Measurements from ENCODE around the gene TSHZ1. TPM values are rescaled to one million over a fixed set of nuclear protein-coding genes. Genes with fewer than 3 reads are reported as not detected.

The TSHZ1 gene
- total RNA-seq, 2 experiments from 2014 or later, result 5.9 to 9.5 TPM

DNA sequence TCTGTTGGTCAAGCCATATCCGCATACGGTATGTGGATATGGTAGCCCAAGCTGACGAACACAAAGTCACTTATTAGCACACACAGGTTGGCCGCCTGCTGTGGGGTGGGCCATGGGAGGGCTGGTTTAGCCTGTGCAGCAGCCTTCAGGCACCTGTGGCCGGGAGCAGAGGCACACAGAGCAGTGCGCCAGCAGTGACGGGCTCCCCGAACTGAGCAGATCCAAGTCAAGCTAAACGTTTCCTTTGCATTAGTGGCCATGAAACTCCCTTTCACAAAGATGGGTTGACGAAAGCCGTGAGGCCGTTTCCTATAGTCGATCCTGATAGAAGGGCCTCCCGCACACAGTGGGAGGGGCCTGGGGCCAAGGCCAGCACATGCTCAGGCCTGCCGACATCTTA lies 72.1 kb downstream of the TSHZ1 start:
- Histone ChIP-seq H3K4me1 (ENCODE audit: insufficient read depth, low read length, poor library complexity, severe bottlenecking) (no peaks in the 10 kb centered on the region), H3K4me3 (ENCODE audit: low read depth, low read length, poor library complexity, severe bottlenecking) (no peak overlapping the region), H3K9me3 (ENCODE audit: low read length) (no peaks in the 10 kb centered on the region), H3K36me3 (ENCODE audit: insufficient read depth, low read length) (no peaks in the 10 kb centered on the region), H3K27ac (ENCODE audit: low read depth, low read length, poor library complexity, severe bottlenecking) (no peak overlapping the region), H3K9me2 (ENCODE audit: insufficient read depth, low read length) (no peaks in the 10 kb centered on the region), H4K20me1 (ENCODE audit: insufficient read depth, low read length) (no peaks in the 10 kb centered on the region), H3K79me2 (ENCODE audit: insufficient read depth, low read depth, low read length) (no peaks in the 10 kb centered on the region), H3K4me2 (ENCODE audit: low read length) (no peak overlapping the region), H2AFZ (ENCODE audit: low read length) (no peak overlapping the region)
- BruUV-seq (replicated peaks), result no TSS peak
- intact Hi-C loops (cut with micrococcal nuclease; ENCODE audit: unreplicated experiment), result no loop called here
- ChIA-PET CTCF (ENCODE audit: unreplicated experiment) (no interaction called here), POLR2A (no interaction called here)
- TF ChIP-seq, protein P1, sequence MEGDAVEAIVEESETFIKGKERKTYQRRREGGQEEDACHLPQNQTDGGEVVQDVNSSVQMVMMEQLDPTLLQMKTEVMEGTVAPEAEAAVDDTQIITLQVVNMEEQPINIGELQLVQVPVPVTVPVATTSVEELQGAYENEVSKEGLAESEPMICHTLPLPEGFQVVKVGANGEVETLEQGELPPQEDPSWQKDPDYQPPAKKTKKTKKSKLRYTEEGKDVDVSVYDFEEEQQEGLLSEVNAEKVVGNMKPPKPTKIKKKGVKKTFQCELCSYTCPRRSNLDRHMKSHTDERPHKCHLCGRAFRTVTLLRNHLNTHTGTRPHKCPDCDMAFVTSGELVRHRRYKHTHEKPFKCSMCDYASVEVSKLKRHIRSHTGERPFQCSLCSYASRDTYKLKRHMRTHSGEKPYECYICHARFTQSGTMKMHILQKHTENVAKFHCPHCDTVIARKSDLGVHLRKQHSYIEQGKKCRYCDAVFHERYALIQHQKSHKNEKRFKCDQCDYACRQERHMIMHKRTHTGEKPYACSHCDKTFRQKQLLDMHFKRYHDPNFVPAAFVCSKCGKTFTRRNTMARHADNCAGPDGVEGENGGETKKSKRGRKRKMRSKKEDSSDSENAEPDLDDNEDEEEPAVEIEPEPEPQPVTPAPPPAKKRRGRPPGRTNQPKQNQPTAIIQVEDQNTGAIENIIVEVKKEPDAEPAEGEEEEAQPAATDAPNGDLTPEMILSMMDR (conservative IDR thresholded peaks at IDR 0.05; ENCODE audit: low read length), result no peak
- no peak for TF ChIP-seq EZH2phosphoT487 (IDR thresholded peaks at IDR 0.05; ENCODE audit: borderline replicate concordance, low read depth, low read length)
- no peak for DNase-seq (ENCODE audit: low spot score)

DNA sequence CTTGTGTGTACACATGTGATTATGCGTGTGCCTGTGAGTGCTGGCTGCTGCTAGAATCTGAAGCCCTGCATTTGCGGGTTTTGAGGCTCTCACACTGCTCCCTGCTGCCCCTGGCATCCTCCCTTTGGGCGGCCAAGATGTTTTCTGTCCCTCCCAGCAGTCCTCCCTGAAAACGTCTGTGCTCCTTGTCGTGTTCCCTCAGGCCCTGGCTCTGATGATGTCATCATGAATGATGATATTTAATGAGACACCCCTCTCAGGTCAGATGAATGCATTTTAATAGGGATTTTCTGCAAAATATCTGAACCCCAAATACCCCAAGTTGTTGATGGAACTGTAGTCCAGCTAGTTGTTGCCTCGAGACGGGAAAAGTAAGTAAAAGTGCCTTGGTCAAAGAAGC lies 73.1 kb downstream of the TSHZ1 start:
- Histone ChIP-seq H3K4me2 (ENCODE audit: low read length) (no peak overlapping the region), H2AFZ (ENCODE audit: low read length) (no peak overlapping the region), H4K20me1 (ENCODE audit: insufficient read depth, low read length) (no peaks in the 10 kb centered on the region), H3K36me3 (ENCODE audit: insufficient read depth, low read length) (no peaks in the 10 kb centered on the region), H3K27ac (ENCODE audit: low read depth, low read length, poor library complexity, severe bottlenecking) (no peak overlapping the region), H3K79me2 (ENCODE audit: insufficient read depth, low read depth, low read length) (no peaks in the 10 kb centered on the region), H3K9me2 (ENCODE audit: insufficient read depth, low read length) (no peaks in the 10 kb centered on the region), H3K4me1 (ENCODE audit: insufficient read depth, low read length, poor library complexity, severe bottlenecking) (no peaks in the 10 kb centered on the region), H3K9me3 (ENCODE audit: low read length) (no peaks in the 10 kb centered on the region), H3K4me3 (ENCODE audit: low read depth, low read length, poor library complexity, severe bottlenecking) (no peak overlapping the region)
- no peak for DNase-seq (ENCODE audit: low spot score)
- POLR2A ChIA-PET, result no interaction called here
- TF ChIP-seq, protein P1 (conservative IDR thresholded peaks at IDR 0.05; ENCODE audit: low read length), result no peak
- TF ChIP-seq EZH2phosphoT487 (IDR thresholded peaks at IDR 0.05; ENCODE audit: borderline replicate concordance, low read depth, low read length), result no peak
- CTCF ChIA-PET (ENCODE audit: unreplicated experiment), result no interaction called here
- no TSS peak for BruUV-seq (replicated peaks)
- intact Hi-C loops (cut with micrococcal nuclease; ENCODE audit: unreplicated experiment), result no loop called here

DNA sequence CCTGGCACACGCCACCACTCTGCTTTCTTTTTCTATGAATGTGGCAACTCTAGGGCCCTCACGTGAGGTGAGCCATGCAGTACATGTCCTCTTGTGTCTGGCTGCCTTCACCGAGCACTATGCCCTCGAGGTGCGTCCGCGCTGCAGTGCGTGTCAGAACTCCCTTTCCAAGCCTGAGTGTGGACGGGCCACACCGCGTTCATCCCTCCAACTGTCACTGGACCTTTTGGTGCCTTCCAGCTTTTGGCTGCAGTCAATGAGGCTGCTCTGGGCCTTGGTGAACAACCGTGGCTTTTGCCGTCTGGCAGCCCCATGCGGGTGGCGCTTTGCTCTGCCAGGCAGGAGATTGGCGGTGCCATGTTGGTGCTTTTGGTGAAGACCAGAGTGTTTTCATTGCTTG lies 74.0 kb downstream of the TSHZ1 start:
- no peak overlapping the region for H2AFZ ChIP-seq (ENCODE audit: low read length)
- H3K79me2 ChIP-seq (ENCODE audit: insufficient read depth, low read depth, low read length), result no peaks in the 10 kb centered on the region
- no peaks in the 10 kb centered on the region for H3K36me3 ChIP-seq (ENCODE audit: insufficient read depth, low read length)
- H3K9me2 ChIP-seq (ENCODE audit: insufficient read depth, low read length), result no peaks in the 10 kb centered on the region
- POLR2A ChIA-PET, result no interaction called here
- no peaks in the 10 kb centered on the region for H3K4me1 ChIP-seq (ENCODE audit: insufficient read depth, low read length, poor library complexity, severe bottlenecking)
- CTCF ChIA-PET (ENCODE audit: unreplicated experiment), result no interaction called here
- intact Hi-C loops (cut with micrococcal nuclease; ENCODE audit: unreplicated experiment), result no loop called here
- TF ChIP-seq, protein P1 (conservative IDR thresholded peaks at IDR 0.05; ENCODE audit: low read length), result no peak
- TF ChIP-seq EZH2phosphoT487 (IDR thresholded peaks at IDR 0.05; ENCODE audit: borderline replicate concordance, low read depth, low read length), result no peak
- H3K4me2 ChIP-seq (ENCODE audit: low read length), result no peak overlapping the region
- no peaks in the 10 kb centered on the region for H4K20me1 ChIP-seq (ENCODE audit: insufficient read depth, low read length)
- no peak overlapping the region for H3K27ac ChIP-seq (ENCODE audit: low read depth, low read length, poor library complexity, severe bottlenecking)
- H3K4me3 ChIP-seq (ENCODE audit: low read depth, low read length, poor library complexity, severe bottlenecking), result no peak overlapping the region
- BruUV-seq (replicated peaks), result no TSS peak
- no peak for DNase-seq (ENCODE audit: low spot score)
- no peaks in the 10 kb centered on the region for H3K9me3 ChIP-seq (ENCODE audit: low read length)
